HepG2 (cell line): ENCODE results near the gene RESP18. TPM values are rescaled to one million over a fixed set of nuclear protein-coding genes. Genes with fewer than 3 reads are reported as not detected.
A peak's percentile ranks its signal among the peaks of the same experiment; 100 is the strongest.

Experiments used
- FOXO1 ChIP-seq: sonication (generic); formaldehyde crosslinking; IDR thresholded peaks from 2 replicates; pipeline ENCODE4 v1.4.0; 2020; ENCODE audit warnings: missing genetic modification reagents
- IRX3 ChIP-seq: sonication (generic); formaldehyde crosslinking; IDR thresholded peaks from 2 replicates; pipeline ENCODE4 v1.8.1; 2023; ENCODE audit warnings: mild to moderate bottlenecking, low read depth, missing genetic modification reagents, borderline replicate concordance
- KLF9 ChIP-seq: IDR thresholded peaks from 2 replicates; pipeline ENCODE4 v1.6.1; 2016; ENCODE audit warnings: low read depth
- MEF2D ChIP-seq: sonication (generic); formaldehyde crosslinking; IDR thresholded peaks from 2 replicates; pipeline ENCODE4 v1.5.1; 2020; ENCODE audit warnings: mild to moderate bottlenecking, missing genetic modification reagents
- MYNN ChIP-seq: sonication (generic); formaldehyde crosslinking; IDR thresholded peaks from 2 replicates; pipeline ENCODE4 v1.4.0; 2020; ENCODE audit warnings: mild to moderate bottlenecking, low read depth, missing genetic modification reagents
- NCOA2 ChIP-seq: sonication (generic); formaldehyde crosslinking; IDR thresholded peaks from 2 replicates; pipeline ENCODE4 v1.8.0; 2022; ENCODE audit warnings: inconsistent platforms
- NR2F6 ChIP-seq, 2 experiments: IDR thresholded peaks; 2 replicates each; pipeline ENCODE4 v1.6.1; 2016; ENCODE audit warnings: antibody characterized with exemption in 1 of 2, mild to moderate bottlenecking in 1 of 2
- PHF20 ChIP-seq: sonication (generic); formaldehyde crosslinking; IDR thresholded peaks from 2 replicates; pipeline ENCODE4 v1.5.0; 2020; ENCODE audit warnings: mild to moderate bottlenecking, missing genetic modification reagents
- RARG ChIP-seq: sonication (generic); formaldehyde crosslinking; IDR thresholded peaks from 2 replicates; pipeline ENCODE4 v1.4.0; 2020; ENCODE audit warnings: low read depth, mild to moderate bottlenecking, missing genetic modification reagents
- SP5 ChIP-seq: IDR thresholded peaks from 2 replicates; pipeline ENCODE4 v1.6.1; 2016; ENCODE audit warnings: low read depth, borderline replicate concordance
- TOPORS ChIP-seq: sonication (generic); formaldehyde crosslinking; IDR thresholded peaks from 2 replicates; pipeline ENCODE4 v1.8.0; 2023; ENCODE audit warnings: mild to moderate bottlenecking, missing genetic modification reagents
- ZHX2 ChIP-seq, 2 experiments: sonication (generic) in 1 of 2; formaldehyde crosslinking in 1 of 2; IDR thresholded peaks; 2 replicates each; pipeline versions ENCODE4 v1.6.1 to v1.9.0; 2014 to 2022; ENCODE audit warnings: antibody characterized with exemption in 1 of 2, borderline replicate concordance in 1 of 2, inconsistent platforms in 1 of 2, low read depth in 1 of 2, missing genetic modification reagents in 1 of 2
- ZNF280B ChIP-seq: sonication (generic); formaldehyde crosslinking; IDR thresholded peaks from 2 replicates; pipeline ENCODE4 v1.5.0; 2020; ENCODE audit warnings: missing genetic modification reagents, mild to moderate bottlenecking, borderline replicate concordance
- polyA plus RNA-seq, 8 experiments: library from polyadenylated mRNA; depleted of rRNA in 3 of 8; stranded (reverse) in 7 of 8; unstranded in 1 of 8; fragments of >200 nt; fragmentation: Illumina TruSeq in 4 of 8; extraction: Trizol in 4 of 8; gene quantifications; 2 replicates each; pipeline versions ENCODE4 v1.2.1 to v1.2.3, GENCODE V29; 2011 to 2016; ENCODE audit warnings: low read depth in 4 of 8, missing spikeins in 1 of 8, mixed read lengths in 1 of 8; ENCODE audit not compliant: insufficient read depth in 1 of 8
- total RNA-seq, 5 experiments: library from RNA; depleted of rRNA; stranded (reverse); fragments of >200 nt; fragmentation: Illumina TruSeq; extraction: Trizol; gene quantifications; 2 replicates each; pipeline ENCODE4 v1.2.3, GENCODE V29; 2016; ENCODE audit warnings: low read depth in 1 of 5
- TF ChIP-seq, protein P1 (sequence below): sonication (generic); formaldehyde crosslinking; IDR thresholded peaks from 2 replicates; pipeline ENCODE4 v1.8.0; 2022; ENCODE audit warnings: missing genetic modification reagents, mild to moderate bottlenecking, moderate library complexity, borderline replicate concordance
- TF ChIP-seq, protein P2 (sequence below): sonication (generic); formaldehyde crosslinking; conservative IDR thresholded peaks from 2 replicates; pipeline ENCODE4 v1.4.0; 2020; ENCODE audit warnings: missing genetic modification reagents
- TF ChIP-seq, protein P3 (sequence below): sonication (generic); formaldehyde crosslinking; IDR thresholded peaks from 2 replicates; pipeline ENCODE4 v1.8.1; 2023; ENCODE audit warnings: missing genetic modification reagents, mild to moderate bottlenecking, borderline replicate concordance

The RESP18 gene
- total and polyA plus RNA-seq, 2 of the 13 experiments (the other 11 are each of a cell fraction or from before 2014, with no cell fraction given) = not detected

- TF ChIP-seq RARG (no peak), MYNN (CRISPR knock-in tag) (peak; percentile 83; the same call in 1 of the 2 replicates), PHF20 (peak; percentile 84), MEF2D (CRISPR knock-in tag) (peak; percentile 100), NR2F6 (IDR thresholded peaks at IDR 0.05) (no peak), NR2F6 (CRISPR knock-in tag; IDR thresholded peaks at IDR 0.05) (peak; percentile 21; the same call in 1 of the 2 replicates), IRX3 (CRISPR knock-in tag) (no peak), ZHX2 (IDR thresholded peaks at IDR 0.05; ENCODE audit: low read depth) (0 out of 2 replicates have a peak, but pooled peaks have one; percentile 48), ZHX2 (CRISPR knock-in tag; IDR thresholded peaks at IDR 0.05; ENCODE audit: borderline replicate concordance) (peak; percentile 26; the same call in 1 of the 2 replicates), FOXO1 (CRISPR knock-in tag) (peak; percentile 60; the same call in 1 of the 2 replicates), ZNF280B (CRISPR knock-in tag) (peak; percentile 87), KLF9 (CRISPR knock-in tag) (peak; percentile 56; the same call in 1 of the 2 replicates), TOPORS (CRISPR knock-in tag) (peak; percentile 67; the same call in 1 of the 2 replicates), SP5 (CRISPR knock-in tag) (peak; percentile 96), NCOA2 (CRISPR knock-in tag) (peak; percentile 60)
- TF ChIP-seq, protein P1, sequence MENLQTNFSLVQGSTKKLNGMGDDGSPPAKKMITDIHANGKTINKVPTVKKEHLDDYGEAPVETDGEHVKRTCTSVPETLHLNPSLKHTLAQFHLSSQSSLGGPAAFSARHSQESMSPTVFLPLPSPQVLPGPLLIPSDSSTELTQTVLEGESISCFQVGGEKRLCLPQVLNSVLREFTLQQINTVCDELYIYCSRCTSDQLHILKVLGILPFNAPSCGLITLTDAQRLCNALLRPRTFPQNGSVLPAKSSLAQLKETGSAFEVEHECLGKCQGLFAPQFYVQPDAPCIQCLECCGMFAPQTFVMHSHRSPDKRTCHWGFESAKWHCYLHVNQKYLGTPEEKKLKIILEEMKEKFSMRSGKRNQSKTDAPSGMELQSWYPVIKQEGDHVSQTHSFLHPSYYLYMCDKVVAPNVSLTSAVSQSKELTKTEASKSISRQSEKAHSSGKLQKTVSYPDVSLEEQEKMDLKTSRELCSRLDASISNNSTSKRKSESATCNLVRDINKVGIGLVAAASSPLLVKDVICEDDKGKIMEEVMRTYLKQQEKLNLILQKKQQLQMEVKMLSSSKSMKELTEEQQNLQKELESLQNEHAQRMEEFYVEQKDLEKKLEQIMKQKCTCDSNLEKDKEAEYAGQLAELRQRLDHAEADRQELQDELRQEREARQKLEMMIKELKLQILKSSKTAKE (CRISPR knock-in tag) = no peak
- TF ChIP-seq, protein P2, sequence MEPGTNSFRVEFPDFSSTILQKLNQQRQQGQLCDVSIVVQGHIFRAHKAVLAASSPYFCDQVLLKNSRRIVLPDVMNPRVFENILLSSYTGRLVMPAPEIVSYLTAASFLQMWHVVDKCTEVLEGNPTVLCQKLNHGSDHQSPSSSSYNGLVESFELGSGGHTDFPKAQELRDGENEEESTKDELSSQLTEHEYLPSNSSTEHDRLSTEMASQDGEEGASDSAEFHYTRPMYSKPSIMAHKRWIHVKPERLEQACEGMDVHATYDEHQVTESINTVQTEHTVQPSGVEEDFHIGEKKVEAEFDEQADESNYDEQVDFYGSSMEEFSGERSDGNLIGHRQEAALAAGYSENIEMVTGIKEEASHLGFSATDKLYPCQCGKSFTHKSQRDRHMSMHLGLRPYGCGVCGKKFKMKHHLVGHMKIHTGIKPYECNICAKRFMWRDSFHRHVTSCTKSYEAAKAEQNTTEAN = 0 out of 2 replicates have a peak, but pooled peaks have one; percentile 39
- TF ChIP-seq, protein P3, sequence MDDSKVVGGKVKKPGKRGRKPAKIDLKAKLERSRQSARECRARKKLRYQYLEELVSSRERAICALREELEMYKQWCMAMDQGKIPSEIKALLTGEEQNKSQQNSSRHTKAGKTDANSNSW (CRISPR knock-in tag) = no peak
These were observed 53.2 kb downstream of the RESP18 start, which contains the start of gene DNAJB2 (continued) for GRCh38 chr2:219279151-219279915.
